Left cardiac atrium (tissue), 4 donors: ENCODE data around the gene VAV2. TPM values are rescaled to one million over a fixed set of nuclear protein-coding genes. Genes with fewer than 3 reads are reported as not detected.
A peak's percentile ranks its signal among the peaks of the same experiment; 100 is the strongest.

Experiments
- ATAC-seq, 2 donors: fragments of 200-7000 bp; cut with Tn5 transposase; one replicate each; pipeline ENCODE4 v1.9.1; 2020; ENCODE audit warnings: mild to moderate bottlenecking in 2 of 2, moderate library complexity in 2 of 2
- DNase-seq: peaks from one replicate; pipeline ENCODE4 v3.0.0-alpha.2; 2020
- intact Hi-C, 2 donors: fragments of 100-400 bp; cut with DNase I; formaldehyde crosslinking; loops; one replicate each; pipeline versions ENCODE4 v1.14.1 to v1.15.1; 2022 to 2023
- total RNA-seq, 2 donors: library from RNA; stranded (reverse); fragmentation: NEBNext Ultra II Directional; extraction: Animal tissue kit (Norgen Biotek cat#: 25700); gene quantifications; one replicate each; pipeline ENCODE4 v1.2.1, GENCODE V29; 2021
- donor health status: DM: no; HTN: yes; CAD: no.
- donor health status: DM: no; HTN: yes; CAD: no; lungs with severe emphysema.
- donor health status: DM: yes; HTN: yes; CAD: no.
- donor health status: Dilated cardiomyopathy.

Gene VAV2
- total RNA-seq, 2 donors from 2014 or later, result 8.3 to 9.6 TPM

DNA sequence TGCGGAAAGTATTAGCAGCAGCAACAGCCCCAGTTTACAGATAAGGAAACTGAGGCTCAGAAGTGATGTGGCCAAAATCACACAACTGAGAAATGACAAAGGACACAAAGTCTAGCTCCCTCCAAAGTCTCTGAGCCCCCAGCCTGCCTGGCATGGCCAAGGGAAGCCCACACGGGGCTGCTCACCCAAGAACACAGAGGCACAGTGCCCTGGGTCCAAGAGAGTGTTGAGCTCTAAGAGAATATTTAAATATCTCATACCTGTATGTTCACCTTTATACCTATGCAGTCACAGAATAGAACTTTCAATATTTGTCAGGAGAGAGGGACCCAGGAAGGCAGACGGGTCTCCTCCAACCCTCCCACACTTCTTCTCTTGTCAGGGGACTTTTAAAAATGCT is 16.6 kb downstream of the VAV2 start:
- ATAC-seq (no peak), DNase-seq (no peak)
- intact Hi-C loops, result no loop called here

DNA sequence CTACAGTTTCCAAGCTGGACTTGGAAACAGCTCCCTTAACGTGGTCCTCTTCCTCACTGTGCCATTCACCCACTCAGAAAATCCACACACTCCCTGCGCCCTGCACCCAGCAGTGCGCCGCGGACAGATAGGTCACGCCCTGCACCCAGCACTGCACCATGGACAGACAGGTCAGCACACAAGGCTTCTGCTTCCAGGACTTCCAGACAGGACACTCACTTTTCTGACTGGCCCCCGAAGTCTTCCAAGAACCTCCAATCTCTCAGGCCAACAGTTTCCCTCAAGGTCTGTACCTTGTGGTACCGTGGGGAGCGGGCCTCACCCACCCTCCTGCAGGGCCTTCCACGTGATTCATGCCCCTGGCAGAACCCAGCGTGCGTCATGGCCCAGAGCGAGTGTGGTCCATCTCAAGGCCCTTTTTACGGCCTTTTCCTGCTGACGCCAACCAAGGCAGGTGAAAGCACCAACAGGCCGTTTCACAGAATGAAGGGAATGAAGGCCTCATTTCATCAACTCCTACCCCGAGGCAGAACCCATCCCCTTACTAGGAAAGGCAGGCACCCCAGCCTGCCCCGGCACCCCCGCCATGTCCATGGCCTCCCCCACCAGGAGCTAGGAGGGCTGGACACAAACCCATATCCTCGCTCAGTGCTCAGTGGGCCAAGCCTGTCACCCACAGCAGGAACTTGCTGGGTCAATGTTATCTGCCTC is 17.3 kb downstream of the VAV2 start:
- intact Hi-C loops, result no loop called here
- DNase-seq, result peak; percentile 12
- ATAC-seq, result no peak

- ATAC-seq (no peak), DNase-seq (peak; percentile 30)
- intact Hi-C loops, result no loop called here
Measured at GRCh38 chr9:133973791-133974630, 18.1 kb downstream of the VAV2 start.

GRCh38 chr9:133973111-133973790 is 18.9 kb downstream of the VAV2 start:
- intact Hi-C loops, result no loop called here
- peak; percentile 14 for DNase-seq
- no peak for ATAC-seq

DNA sequence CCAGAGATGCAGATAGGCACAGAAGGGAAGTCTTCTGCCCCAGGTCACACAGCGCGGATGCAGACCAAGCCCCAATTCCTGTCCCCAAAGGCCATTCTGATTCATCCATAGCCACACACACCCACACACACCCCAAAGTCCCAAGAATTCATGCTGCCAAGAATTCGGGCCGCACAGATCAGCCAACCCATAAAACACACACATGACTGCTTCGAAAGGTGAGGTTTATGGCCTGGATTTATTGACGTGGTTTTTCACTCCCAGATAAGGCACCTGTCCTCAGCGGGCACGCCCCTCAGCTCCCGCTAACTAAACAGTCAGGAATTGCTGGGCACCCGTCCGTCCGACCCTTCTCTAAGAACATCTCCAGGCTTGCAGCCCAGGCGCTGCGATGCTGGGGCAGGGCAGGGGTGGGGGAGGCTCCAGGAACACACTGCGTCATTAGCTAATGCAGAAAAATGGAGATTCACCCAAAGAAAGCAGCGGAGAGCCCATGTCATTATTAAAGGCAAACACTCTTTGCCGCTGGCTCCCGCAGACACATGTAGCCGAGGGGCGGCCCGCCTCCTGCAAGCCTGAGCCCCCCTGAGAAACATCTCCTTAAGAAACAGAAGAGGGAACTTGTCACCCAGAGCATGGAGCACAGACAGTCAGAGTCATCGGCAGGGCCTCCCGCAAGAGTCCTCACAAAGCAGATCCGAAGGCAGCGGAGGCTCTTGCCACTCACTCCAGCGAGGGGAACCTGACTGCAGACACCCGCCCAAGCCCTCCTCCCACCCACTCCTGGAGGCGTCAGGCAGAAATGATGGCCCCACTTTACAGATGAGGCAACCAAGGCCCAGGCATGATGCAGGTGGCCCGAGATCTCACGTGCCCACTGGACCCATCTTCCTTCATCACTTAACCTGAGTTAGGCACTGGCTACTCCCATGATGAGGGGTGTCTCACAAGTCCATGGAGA is 19.9 kb downstream of the VAV2 start:
- DNase-seq, result peak; percentile 10
- no peak for ATAC-seq
- intact Hi-C loops, result no loop called here

DNA sequence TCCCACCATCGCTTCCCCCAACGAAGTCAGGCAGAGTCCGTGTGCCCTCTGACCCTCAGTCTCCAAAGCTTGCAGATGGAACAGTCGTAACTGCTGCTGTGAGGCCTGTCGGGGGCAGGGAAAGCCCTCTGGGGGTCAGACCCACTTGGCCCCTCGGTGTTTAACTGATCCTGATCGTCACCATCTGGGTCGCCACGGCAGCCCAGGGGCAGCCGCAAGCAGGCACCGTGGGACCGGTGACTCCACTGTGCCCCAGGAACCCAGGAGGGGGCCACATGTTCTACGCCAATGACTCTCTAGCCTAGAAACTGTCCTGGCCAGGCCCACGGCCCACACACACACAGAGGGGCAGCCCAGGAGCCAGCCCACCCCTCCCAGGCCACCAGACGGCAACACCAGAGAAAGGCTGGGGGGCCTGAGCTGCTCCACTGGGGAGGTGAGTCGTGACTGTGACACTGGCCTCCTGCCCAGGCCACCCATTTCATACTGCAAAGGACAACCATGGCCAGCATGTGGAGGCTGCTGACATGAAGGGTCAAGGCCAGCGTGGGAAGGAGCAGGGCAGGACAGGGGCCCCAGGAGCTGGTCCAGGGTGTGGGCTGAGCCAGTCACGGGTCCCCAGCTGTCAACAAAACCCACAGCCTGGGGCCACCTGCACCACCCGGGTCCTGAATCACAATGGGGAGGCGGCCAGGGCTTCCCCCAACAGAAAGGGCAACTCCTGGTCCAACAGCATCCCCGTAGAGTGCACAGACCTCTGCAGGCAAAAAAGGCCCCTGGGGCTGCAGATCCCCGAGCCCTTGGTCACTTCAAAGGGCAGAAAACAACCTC is 20.8 kb downstream of the VAV2 start:
- intact Hi-C loops, result no loop called here
- no peak for ATAC-seq
- peak; percentile 20 for DNase-seq

DNA sequence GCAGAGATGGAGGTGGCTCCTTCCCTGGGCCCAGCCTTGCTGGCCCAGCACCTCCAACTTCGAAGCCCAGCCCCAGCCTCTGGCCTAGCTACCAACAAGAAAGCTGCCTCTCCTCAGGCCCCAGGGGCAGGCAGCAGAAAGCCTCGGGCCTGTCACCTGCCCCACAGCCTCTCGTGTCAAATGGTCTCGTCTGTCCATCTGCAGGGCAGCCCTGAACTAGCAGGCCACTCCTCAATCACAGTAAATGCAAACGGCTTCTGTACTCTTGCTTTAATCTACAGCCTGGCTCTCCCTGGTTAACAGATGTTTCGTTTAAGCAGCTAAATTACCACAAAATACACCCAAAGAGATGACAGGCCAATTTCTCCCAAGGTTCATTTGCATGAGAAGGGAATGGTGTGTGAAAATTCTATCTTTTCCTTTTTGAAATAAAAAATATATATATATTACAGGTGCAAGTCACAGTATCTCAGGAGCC is 21.5 kb downstream of the VAV2 start:
- peak; percentile 7 for DNase-seq
- intact Hi-C loops, result no loop called here
- no peak for ATAC-seq

- intact Hi-C loops, result no loop called here
Measured at GRCh38 chr9:133969681-133970580, 22.2 kb downstream of the VAV2 start.

DNA sequence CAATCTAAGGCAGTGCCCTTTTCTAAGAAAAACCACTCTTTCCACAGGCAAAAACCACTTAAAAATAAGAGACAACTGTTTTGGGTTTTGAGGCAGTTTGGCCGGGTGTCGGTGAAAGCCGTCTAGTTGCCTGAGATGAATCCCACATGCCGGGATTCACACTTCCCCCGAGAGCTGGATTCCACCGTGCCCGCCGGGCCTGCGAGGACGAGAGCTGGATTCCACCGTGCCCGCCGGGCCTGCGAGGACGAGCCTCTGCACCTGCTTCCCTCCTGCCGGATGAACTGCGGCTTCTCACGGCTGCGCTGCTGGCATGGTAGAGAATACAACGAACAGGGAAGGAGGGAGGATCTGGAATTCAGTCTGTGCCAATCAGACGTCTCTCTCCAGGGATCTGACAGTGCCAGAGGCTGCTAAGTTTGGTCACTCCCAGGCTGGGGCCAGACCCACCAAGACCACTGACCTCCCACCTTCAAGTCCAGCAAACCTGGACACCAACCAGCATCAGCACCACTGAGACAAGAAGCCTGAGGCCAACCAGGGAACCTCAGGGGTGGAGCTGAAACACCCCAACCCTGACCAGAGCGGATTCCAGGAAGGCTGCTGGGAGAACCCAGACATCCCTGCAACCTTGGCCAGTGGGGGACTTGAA is 23.0 kb downstream of the VAV2 start:
- no peak for ATAC-seq
- peak; percentile 14 for DNase-seq
- intact Hi-C loops, result no loop called here

More at GRCh38 chr9:133969681-133970580, 22.2 kb downstream of the VAV2 start:
- ATAC-seq (peak in 1 of 2 donors; percentile 14), DNase-seq (peak; percentile 20)

DNA sequence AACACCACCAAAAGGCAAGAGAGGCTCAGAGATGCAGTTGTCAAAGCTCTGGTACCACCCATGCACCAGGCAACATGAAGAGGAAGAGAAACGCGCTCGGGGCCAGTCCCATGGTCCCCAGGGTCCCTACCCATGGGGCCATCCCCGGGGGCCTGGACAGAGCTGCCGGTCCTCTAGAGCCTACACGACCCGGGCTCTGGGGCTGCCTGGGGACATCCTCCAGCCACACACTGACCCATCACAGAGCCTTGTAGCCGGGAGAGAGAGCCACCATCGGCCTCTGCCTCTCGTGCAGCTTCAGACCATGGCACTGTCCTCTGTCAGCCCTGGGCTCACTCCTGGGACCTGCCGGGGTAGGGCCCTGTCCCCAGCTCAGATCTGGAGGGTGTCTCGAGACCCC is 23.7 kb downstream of the VAV2 start:
- ATAC-seq, result no peak
- intact Hi-C loops, result no loop called here
- DNase-seq, result peak; percentile 15

- DNase-seq (no peak), ATAC-seq (no peak)
- intact Hi-C loops, result no loop called here
Measured at GRCh38 chr9:133967024-133967741, 24.9 kb downstream of the VAV2 start.

DNA sequence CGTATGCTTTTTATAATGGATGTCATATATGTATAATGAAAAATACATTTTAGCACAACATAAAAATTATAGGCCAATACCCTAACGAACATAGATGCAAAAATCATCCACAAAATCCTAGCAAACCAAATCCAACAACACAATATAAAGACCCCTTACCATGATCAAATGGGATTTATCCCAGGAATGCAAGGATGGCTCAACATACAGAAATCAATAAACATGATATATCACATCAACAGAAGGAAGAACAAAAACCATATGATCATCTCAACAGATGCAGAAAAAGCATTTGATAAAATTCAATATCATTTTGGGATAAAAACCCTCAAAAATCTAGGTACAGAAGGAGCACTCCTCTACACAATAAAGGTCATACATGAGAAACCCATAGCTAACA is 27.7 kb downstream of the VAV2 start:
- DNase-seq (no peak), ATAC-seq (no peak)
- intact Hi-C loops, result no loop called here

DNA sequence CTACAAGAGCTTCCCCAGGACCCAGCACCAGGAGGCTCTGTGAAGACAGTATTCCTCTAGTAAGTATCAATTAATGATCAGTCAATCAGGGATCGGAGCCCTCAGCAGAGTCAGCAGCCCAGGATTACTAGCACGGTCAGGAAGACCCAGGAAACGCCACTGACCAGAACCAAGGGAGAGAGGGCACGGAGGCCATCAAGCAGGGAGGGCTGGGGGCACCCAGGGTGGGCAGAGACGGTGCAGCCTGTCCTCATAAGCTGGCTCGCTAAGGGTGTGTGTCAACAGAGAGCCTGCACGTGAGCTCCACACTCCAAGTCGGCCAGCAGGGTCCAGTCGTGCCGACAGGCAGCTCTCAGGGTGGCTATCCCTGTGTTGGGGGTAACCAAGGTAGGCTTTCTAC is 29.0 kb downstream of the VAV2 start:
- ATAC-seq, result no peak
- peak; percentile 18 for DNase-seq
- intact Hi-C loops, result no loop called here

DNA sequence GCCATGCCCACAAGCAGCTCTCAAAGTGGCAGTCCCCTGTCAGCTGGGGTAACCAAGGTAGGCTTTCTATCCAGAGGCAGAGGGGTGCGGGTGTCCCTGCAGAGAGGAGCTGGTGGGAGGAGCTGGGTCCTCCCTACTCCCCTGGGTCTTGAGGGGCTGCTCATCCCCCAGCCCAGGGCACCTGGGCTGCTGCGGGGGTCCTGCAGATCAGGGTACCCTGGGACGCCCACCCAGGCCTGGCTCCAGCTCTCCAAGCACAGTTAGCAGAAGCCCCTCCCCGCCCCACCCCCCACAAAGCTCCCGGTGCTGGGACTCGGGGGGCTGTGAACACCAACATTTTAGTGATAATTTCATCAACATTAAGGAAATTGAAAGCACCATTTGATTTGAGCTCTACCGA is 29.8 kb downstream of the VAV2 start:
- DNase-seq, result peak; percentile 18
- intact Hi-C loops, result no loop called here
- no peak for ATAC-seq

- ATAC-seq (no peak), DNase-seq (peak; percentile 18)
- intact Hi-C loops, result no loop called here
Measured at GRCh38 chr9:133961226-133962165, 30.6 kb downstream of the VAV2 start.
